ENCODE results near the gene IGSF3.
"Not testable (repeated sequence)": the region's sequence is repeated elsewhere in the genome, so short reads cannot be mapped to it uniquely, and the experiment has no call there.

DNA sequence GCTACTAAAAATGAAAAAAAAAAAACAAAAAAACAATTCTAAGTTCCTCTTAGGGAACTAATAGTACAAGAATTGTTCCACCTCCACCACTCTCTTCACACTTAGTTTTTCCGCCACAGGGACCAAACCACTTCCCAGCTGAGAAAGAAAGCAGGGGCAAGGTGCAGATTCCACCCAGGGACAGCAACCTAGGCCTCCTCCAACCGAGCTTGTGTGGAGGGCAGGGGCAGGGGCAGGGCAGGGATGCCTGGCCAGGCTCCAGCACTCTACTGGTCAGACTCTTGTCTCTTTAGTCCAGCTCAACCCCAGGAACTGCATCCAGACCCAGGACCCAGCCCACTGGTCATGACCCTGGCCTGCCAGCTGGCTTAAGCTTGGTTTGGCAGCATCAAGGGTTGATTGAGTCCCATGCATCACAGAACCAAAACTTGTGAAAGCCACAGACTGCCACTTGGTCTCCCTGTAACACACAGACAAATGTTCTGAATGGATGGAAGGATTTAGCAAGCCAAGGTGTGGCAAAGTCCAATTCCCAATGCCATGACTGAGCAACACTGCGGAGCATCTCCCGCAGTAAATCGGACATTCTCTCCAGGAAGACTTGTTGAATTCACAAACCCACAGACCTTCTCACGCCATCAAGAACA lies 77.1 kb downstream of the IGSF3 start:
- TF ChIP-seq, protein P1, sequence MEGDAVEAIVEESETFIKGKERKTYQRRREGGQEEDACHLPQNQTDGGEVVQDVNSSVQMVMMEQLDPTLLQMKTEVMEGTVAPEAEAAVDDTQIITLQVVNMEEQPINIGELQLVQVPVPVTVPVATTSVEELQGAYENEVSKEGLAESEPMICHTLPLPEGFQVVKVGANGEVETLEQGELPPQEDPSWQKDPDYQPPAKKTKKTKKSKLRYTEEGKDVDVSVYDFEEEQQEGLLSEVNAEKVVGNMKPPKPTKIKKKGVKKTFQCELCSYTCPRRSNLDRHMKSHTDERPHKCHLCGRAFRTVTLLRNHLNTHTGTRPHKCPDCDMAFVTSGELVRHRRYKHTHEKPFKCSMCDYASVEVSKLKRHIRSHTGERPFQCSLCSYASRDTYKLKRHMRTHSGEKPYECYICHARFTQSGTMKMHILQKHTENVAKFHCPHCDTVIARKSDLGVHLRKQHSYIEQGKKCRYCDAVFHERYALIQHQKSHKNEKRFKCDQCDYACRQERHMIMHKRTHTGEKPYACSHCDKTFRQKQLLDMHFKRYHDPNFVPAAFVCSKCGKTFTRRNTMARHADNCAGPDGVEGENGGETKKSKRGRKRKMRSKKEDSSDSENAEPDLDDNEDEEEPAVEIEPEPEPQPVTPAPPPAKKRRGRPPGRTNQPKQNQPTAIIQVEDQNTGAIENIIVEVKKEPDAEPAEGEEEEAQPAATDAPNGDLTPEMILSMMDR (IDR thresholded peaks at IDR 0.05): not testable (repeated sequence)
- not testable (repeated sequence) for TF ChIP-seq POLR2A (IDR thresholded peaks at IDR 0.05)

Measured in Peyer's patch (tissue), 4 donors.